H1 (cell line): ENCODE data around the gene CDK16. TPM values are rescaled to one million over a fixed set of nuclear protein-coding genes. Genes with fewer than 3 reads are reported as not detected.

Experiments
- CTCF ChIA-PET: fragments of 300-600 bp; sonication (Branson Sonifier 250); formaldehyde crosslinking; loops from one replicate; lab custom pipeline; 2021; ENCODE audit not compliant: partially characterized antibody; lab: Charles Lee
- POLR2A ChIA-PET: fragments of 300-600 bp; sonication (Branson Sonifier 250); formaldehyde crosslinking; loops from one replicate; lab custom pipeline; 2021; ENCODE audit warnings: inconsistent platforms; ENCODE audit not compliant: partially characterized antibody; lab: Charles Lee
- DNase-seq, 2 experiments: peaks; one replicate each; pipeline versions ENCODE4 v3.0.0 to v3.0.0-alpha.2; 2010 to 2022; ENCODE audit warnings: low spot score in 2 of 2, low read depth in 1 of 2, mixed read lengths in 1 of 2
- FAIRE-seq: peaks from 2 replicates; lab custom pipeline; 2011; peaks lifted over from hg19 to GRCh38; lab: Jason Lieb, UNC
- H2AFZ ChIP-seq: 2 replicates; pipeline ENCODE4 v1.8.1; 2012; ENCODE audit warnings: low read length, inconsistent platforms
- H2AK5ac ChIP-seq: 2 replicates; pipeline ENCODE4 v1.6.1; 2013; ENCODE audit warnings: low read depth, low read length
- H2BK120ac ChIP-seq: replicated peaks from 2 replicates; pipeline ENCODE3; 2013; ENCODE audit warnings: low read depth, low read length, inconsistent platforms
- H2BK12ac ChIP-seq: 2 replicates; pipeline ENCODE4 v1.6.1; 2013; ENCODE audit warnings: low read depth, low read length
- H2BK15ac ChIP-seq: 2 replicates; pipeline ENCODE4 v1.6.1; 2013; ENCODE audit warnings: low read length
- H2BK20ac ChIP-seq: 2 replicates; pipeline ENCODE4 v1.6.1; 2013; ENCODE audit warnings: low read length
- H2BK5ac ChIP-seq: 2 replicates; pipeline ENCODE4 v1.6.1; 2013; ENCODE audit warnings: low read depth, low read length
- H3K14ac ChIP-seq: 2 replicates; pipeline ENCODE4 v1.6.1; 2013; ENCODE audit warnings: inconsistent platforms; ENCODE audit not compliant: insufficient read length
- H3K18ac ChIP-seq: 2 replicates; pipeline ENCODE4 v1.6.1; 2013; ENCODE audit warnings: low read length; ENCODE audit errors: extremely low read depth
- H3K23ac ChIP-seq: 2 replicates; pipeline ENCODE4 v1.6.1; 2013; ENCODE audit warnings: inconsistent platforms; ENCODE audit not compliant: insufficient read length
- H3K23me2 ChIP-seq: 2 replicates; pipeline ENCODE4 v1.6.1; 2013; ENCODE audit warnings: low read depth, low read length
- H3K27ac ChIP-seq: 2 replicates; pipeline ENCODE4 v1.6.1; 2011; ENCODE audit warnings: low read depth, low read length, inconsistent platforms
- H3K27me3 ChIP-seq, 4 experiments: replicated peaks in 1 of 4; 1 replicate in 1 of 4; 2 replicates in 3 of 4; pipeline versions ENCODE4 v1.6.1 to v1.8.1; 2011 to 2013; ENCODE audit warnings: low read length in 3 of 4, mild to moderate bottlenecking in 3 of 4, inconsistent platforms in 2 of 4, mixed read lengths in 2 of 4, moderate library complexity in 1 of 4; ENCODE audit not compliant: control insufficient read depth in 3 of 4, insufficient read depth in 3 of 4; ENCODE audit errors: extremely low read depth in 1 of 4
- H3K36me3 ChIP-seq, 4 experiments: 2 replicates each; pipeline versions ENCODE4 v1.6.1 to v1.8.1; 2011 to 2013; ENCODE audit warnings: mild to moderate bottlenecking in 4 of 4, low read length in 3 of 4, moderate library complexity in 2 of 4, control low read depth in 1 of 4, inconsistent platforms in 1 of 4; ENCODE audit not compliant: insufficient read depth in 4 of 4, control insufficient read depth in 2 of 4
- H3K4ac ChIP-seq: replicated peaks from 2 replicates; pipeline ENCODE3; 2013; ENCODE audit warnings: low read length, low read depth, mixed read lengths, inconsistent platforms; ENCODE audit not compliant: insufficient read length
- H3K4me1 ChIP-seq, 4 experiments: replicated peaks in 1 of 4; 1 replicate in 1 of 4; 2 replicates in 3 of 4; pipeline versions ENCODE4 v1.6.1 to v1.8.1; 2011 to 2013; ENCODE audit warnings: low read length in 3 of 4, inconsistent platforms in 2 of 4, mixed read lengths in 1 of 4; ENCODE audit not compliant: insufficient read depth in 4 of 4, control insufficient read depth in 3 of 4
- H3K4me2 ChIP-seq, 2 experiments: 2 replicates each; pipeline versions ENCODE4 v1.6.1 to v1.8.1; 2011 to 2013; ENCODE audit warnings: low read depth in 2 of 2, low read length in 2 of 2, control low read depth in 1 of 2, inconsistent platforms in 1 of 2, mild to moderate bottlenecking in 1 of 2; ENCODE audit not compliant: insufficient read depth in 1 of 2
- H3K4me3 ChIP-seq, 4 experiments: fragments of 200-600, 300-600 bp in 1 of 4; sonication (generic), shearing (Covaris generic), sonication (Bioruptor Twin) in 1 of 4; 2 replicates each; pipeline versions ENCODE4 v1.5.1 to v1.8.1; 2011 to 2016; ENCODE audit warnings: low read length in 4 of 4, low read depth in 3 of 4, control low read depth in 2 of 4, inconsistent platforms in 2 of 4, mild to moderate bottlenecking in 2 of 4, mixed read lengths in 1 of 4, moderate library complexity in 1 of 4; ENCODE audit not compliant: insufficient read depth in 2 of 4; ENCODE audit errors: extremely low read depth in 1 of 4
- H3K56ac ChIP-seq: replicated peaks from 2 replicates; pipeline ENCODE3; 2013; ENCODE audit warnings: low read depth, mild to moderate bottlenecking, mixed read lengths, low read length, inconsistent platforms; ENCODE audit not compliant: insufficient read length
- H3K79me1 ChIP-seq: 2 replicates; pipeline ENCODE4 v1.6.1; 2013; ENCODE audit warnings: low read depth, low read length, control low read depth
- H3K79me2 ChIP-seq, 2 experiments: 2 replicates each; pipeline versions ENCODE4 v1.6.1 to v1.8.1; 2012 to 2013; ENCODE audit warnings: low read length in 2 of 2, mild to moderate bottlenecking in 2 of 2, inconsistent platforms in 1 of 2; ENCODE audit not compliant: insufficient read depth in 2 of 2, control insufficient read depth in 1 of 2
- H3K9ac ChIP-seq, 4 experiments: replicated peaks in 1 of 4; 1 replicate in 1 of 4; 2 replicates in 3 of 4; pipeline versions ENCODE4 v1.6.1 to v1.8.1; 2011 to 2013; ENCODE audit warnings: low read depth in 3 of 4, low read length in 3 of 4, control low read depth in 2 of 4, mild to moderate bottlenecking in 2 of 4, moderate library complexity in 2 of 4, inconsistent platforms in 1 of 4; ENCODE audit errors: extremely low read depth in 1 of 4
- H3K9me3 ChIP-seq, 2 experiments: 2 replicates each; pipeline versions ENCODE4 v1.6.1 to v1.8.1; 2012 to 2013; ENCODE audit warnings: mild to moderate bottlenecking in 2 of 2, moderate library complexity in 2 of 2, control low read depth in 1 of 2, inconsistent platforms in 1 of 2, low read depth in 1 of 2, low read length in 1 of 2, mixed read lengths in 1 of 2; ENCODE audit not compliant: insufficient read depth in 2 of 2
- H4K20me1 ChIP-seq, 2 experiments: replicated peaks in 1 of 2; 2 replicates each; pipeline versions ENCODE3 to v1.8.1; 2011 to 2013; ENCODE audit warnings: inconsistent platforms in 2 of 2, low read length in 2 of 2, mild to moderate bottlenecking in 1 of 2; ENCODE audit not compliant: insufficient read depth in 2 of 2, control insufficient read depth in 1 of 2
- H4K5ac ChIP-seq: 2 replicates; pipeline ENCODE4 v1.6.1; 2013; ENCODE audit warnings: low read length, low read depth, mixed read lengths, inconsistent platforms; ENCODE audit not compliant: insufficient read length
- H4K8ac ChIP-seq: 2 replicates; pipeline ENCODE4 v1.8.0; 2013; ENCODE audit warnings: mild to moderate bottlenecking, moderate library complexity, low read length, inconsistent platforms; ENCODE audit not compliant: insufficient read depth; ENCODE audit errors: extremely low read depth
- H4K91ac ChIP-seq: replicated peaks from 2 replicates; pipeline ENCODE3; 2013; ENCODE audit warnings: low read length, mixed read lengths, inconsistent platforms; ENCODE audit not compliant: insufficient read length
- BRCA1 ChIP-seq: IDR thresholded peaks from 2 replicates; pipeline ENCODE4 v1.6.1; 2012; ENCODE audit warnings: low read depth, low read length, improper control_type of control experiment
- POLR2A ChIP-seq, 2 experiments: IDR thresholded peaks; 1 replicate in 1 of 2; 2 replicates in 1 of 2; pipeline ENCODE4 v1.6.1; 2011; ENCODE audit warnings: low read depth in 2 of 2, low read length in 2 of 2, mild to moderate bottlenecking in 2 of 2; ENCODE audit errors: control extremely low read depth in 1 of 2
- WGBS, 2 experiments: shearing (Covaris generic) in 1 of 2; methylation state at CpG; one replicate each; pipeline versions ENCODE4 v1.1.6 to v1.1.7; 2013 to 2015; ENCODE audit warnings: low lambda C conversion rate in 2 of 2, mixed read lengths in 2 of 2, inconsistent platforms in 1 of 2, low coverage in 1 of 2, missing lambda C conversion rate in 1 of 2; ENCODE audit not compliant: insufficient replicate concordance in 2 of 2, insufficient coverage in 1 of 2, insufficient read length in 1 of 2; ENCODE audit errors: extremely low coverage in 1 of 2, missing lambda C conversion rate in 1 of 2; 5-methylcytosine and 5-hydroxymethylcytosine counted together
- polyA plus RNA-seq, 7 experiments: library from polyadenylated mRNA; depleted of rRNA in 3 of 7; stranded (reverse) in 5 of 7; unstranded in 2 of 7; fragments of >200 nt in 5 of 7; fragments of 200-250 nt in 2 of 7; gene quantifications; 1 replicate in 5 of 7; 2 replicates in 1 of 7; 4 replicates in 1 of 7; pipeline versions ENCODE4 v1.2.1 to v1.2.3, GENCODE V29; 2011 to 2013; ENCODE audit warnings: missing spikeins in 2 of 7, mixed read lengths in 2 of 7
- total RNA-seq: library from RNA; stranded (reverse); fragmentation: NEBNext Ultra II Directional; extraction: Animal tissue kit (Norgen Biotek cat#: 25700); gene quantifications from 2 replicates; pipeline ENCODE4 v1.2.1, GENCODE V29; 2021
- TF ChIP-seq, protein P1 (sequence below): IDR thresholded peaks from 2 replicates; pipeline ENCODE4 v1.6.1; 2012; ENCODE audit warnings: inconsistent platforms

CDK16 gene
- total and polyA plus RNA-seq, 2 of the 8 experiments (the other 6 are each of a cell fraction or from before 2014, with no cell fraction given) = 124 to 204 TPM

- H2BK15ac ChIP-seq = no peak overlapping the region
- DNase-seq (no peak), FAIRE-seq (no peak)
- no peaks in the 10 kb centered on the region for H3K79me2 ChIP-seq
- H4K8ac ChIP-seq = no peak overlapping the region
- H3K4ac ChIP-seq = no peak overlapping the region
- H3K27ac ChIP-seq = no peak overlapping the region
- H3K4me1 ChIP-seq = no peaks in the 10 kb centered on the region; a peak in 1 of 7 replicates
- CTCF ChIA-PET = interaction anchor here (1.5 to 2.1 kb wide), 2 partner anchors 47 to 120 kb away, joined by 4 to 7 read pairs; no protein-coding TSS in a partner anchor
- 93% methylated on average over 7 of the region's 7 CpGs; no CpG with 5 or more reads in 1 of the 2 experiments for WGBS, 2 experiments
- H2AFZ ChIP-seq = no peak overlapping the region
- no peak overlapping the region for H2BK20ac ChIP-seq
- H4K5ac ChIP-seq = no peak overlapping the region
- no peaks in the 10 kb centered on the region for H3K36me3 ChIP-seq
- no peak overlapping the region for H2AK5ac ChIP-seq
- H3K23me2 ChIP-seq = no peaks in the 10 kb centered on the region
- H3K9me3 ChIP-seq = no peaks in the 10 kb centered on the region; a peak in 1 of 4 replicates
- H3K23ac ChIP-seq = no peak overlapping the region
- H3K56ac ChIP-seq = no peak overlapping the region
- no peak overlapping the region for H2BK5ac ChIP-seq
- no peaks in the 10 kb centered on the region for H3K27me3 ChIP-seq
- no peak overlapping the region for H3K18ac ChIP-seq
- no peak overlapping the region for H3K9ac ChIP-seq
- H3K14ac ChIP-seq = no peak overlapping the region
- no peak overlapping the region for H2BK12ac ChIP-seq
- no peaks in the 10 kb centered on the region for H3K79me1 ChIP-seq
- H3K4me3 ChIP-seq = no peak overlapping the region
- POLR2A ChIA-PET = interaction anchor here (0.5 kb wide), 1 partner anchor 47 kb away, joined by 3 read pairs; no protein-coding TSS in a partner anchor
- no peak overlapping the region for H3K4me2 ChIP-seq
- no peaks in the 10 kb centered on the region for H4K20me1 ChIP-seq
- no peak overlapping the region for H4K91ac ChIP-seq
- H2BK120ac ChIP-seq = no peak overlapping the region
- TF ChIP-seq POLR2A (IDR thresholded peaks at IDR 0.05; ENCODE audit: control extremely low read depth in 1 of 2, low read depth in 2 of 2, low read length in 2 of 2) (no peak), BRCA1 (no peak)
- TF ChIP-seq, protein P1, sequence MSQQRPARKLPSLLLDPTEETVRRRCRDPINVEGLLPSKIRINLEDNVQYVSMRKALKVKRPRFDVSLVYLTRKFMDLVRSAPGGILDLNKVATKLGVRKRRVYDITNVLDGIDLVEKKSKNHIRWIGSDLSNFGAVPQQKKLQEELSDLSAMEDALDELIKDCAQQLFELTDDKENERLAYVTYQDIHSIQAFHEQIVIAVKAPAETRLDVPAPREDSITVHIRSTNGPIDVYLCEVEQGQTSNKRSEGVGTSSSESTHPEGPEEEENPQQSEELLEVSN = no peak
These were observed 46.1 kb downstream of the CDK16 start for GRCh38 chrX:47264483-47265173.
